Right lobe of liver (tissue), 6 donors: ENCODE data around the gene PDPR. TPM values are rescaled to one million over a fixed set of nuclear protein-coding genes. Genes with fewer than 3 reads are reported as not detected.

Source experiments
- ATAC-seq, 4 donors: fragments of 200-7000 bp; cut with Tn5 transposase; one replicate each; pipeline ENCODE4 v1.9.1; 2020; ENCODE audit warnings: mild to moderate bottlenecking in 4 of 4, moderate library complexity in 4 of 4
- DNase-seq, 3 donors: peaks; one replicate each; pipeline ENCODE4 v3.0.0-alpha.2; 2020
- H3K27ac ChIP-seq, 3 donors: fragments of 200-600 bp; one replicate each; pipeline ENCODE4 v1.8.0; 2022
- H3K27me3 ChIP-seq, 2 donors: fragments of 200-600 bp; one replicate each; pipeline ENCODE4 v1.8.0; 2022
- H3K36me3 ChIP-seq, 4 donors: fragments of 200-600 bp; sonication (generic) in 1 of 4; one replicate each; pipeline versions ENCODE4 v1.5.1 to v1.8.0; 2017 to 2022; ENCODE audit warnings: control low read depth in 1 of 4
- H3K4me1 ChIP-seq, 4 donors: fragments of 200-600 bp; sonication (generic) in 1 of 4; one replicate each; pipeline versions ENCODE4 v1.5.1 to v1.8.0; 2017 to 2022; ENCODE audit warnings: control low read depth in 1 of 4
- H3K4me3 ChIP-seq, 3 donors: fragments of 200-600 bp; one replicate each; pipeline ENCODE4 v1.8.0; 2022
- H3K9me3 ChIP-seq, 4 donors: fragments of 200-600 bp; sonication (generic) in 1 of 4; one replicate each; pipeline versions ENCODE4 v1.5.1 to v1.8.0; 2017 to 2022; ENCODE audit warnings: control low read depth in 1 of 4
- POLR2A ChIP-seq: fragments of 450-650 bp; IDR thresholded peaks from one replicate; pipeline ENCODE4 v1.6.1; 2017; ENCODE audit warnings: antibody characterized with exemption, mild to moderate bottlenecking
- WGBS: methylation state at CpG from one replicate; pipeline ENCODE4 v1.1.6; 2018; ENCODE audit warnings: low coverage, low lambda C conversion rate; ENCODE audit not compliant: insufficient coverage; ENCODE audit errors: missing lambda C conversion rate; 5-methylcytosine and 5-hydroxymethylcytosine counted together
- intact Hi-C, 2 donors: fragments of 100-400 bp; cut with DNase I; formaldehyde crosslinking; loops; one replicate each; pipeline versions ENCODE4 v1.11.2 to v1.14.1; 2022
- total RNA-seq, 6 experiments: library from RNA; depleted of rRNA in 2 of 6; stranded (reverse); fragments of >200 nt in 2 of 6; fragmentation: NEBNext Ultra II Directional in 3 of 6; extraction: Animal tissue kit (Norgen Biotek cat#: 25700) in 3 of 6; gene quantifications; one replicate each; pipeline versions ENCODE4 v1.1.0 to v1.2.4, GENCODE V29; 2016 to 2023
- TF ChIP-seq, protein P1 (sequence below), 4 donors: fragments of 200-600 bp in 3 of 4; fragments of 450-650 bp in 1 of 4; IDR thresholded peaks; one replicate each; pipeline versions ENCODE4 v1.5.1 to v1.8.0; 2016 to 2022; ENCODE audit warnings: antibody characterized with exemption in 4 of 4, mild to moderate bottlenecking in 2 of 4
- donor health status: DM: no; HTN: yes; CAD: no.
- donor health status: DM: no; HTN: no; CAD: no.
- donor health status: DM: no; HTN: no; CAD: no.
- donor health status: DM: no; HTN: yes; CAD: no.
- donor health status: DM: no; HTN: yes; CAD: no.

PDPR gene
- total RNA-seq, 6 experiments from 2014 or later = 6.5 to 10.1 (median 8.3) TPM

DNA sequence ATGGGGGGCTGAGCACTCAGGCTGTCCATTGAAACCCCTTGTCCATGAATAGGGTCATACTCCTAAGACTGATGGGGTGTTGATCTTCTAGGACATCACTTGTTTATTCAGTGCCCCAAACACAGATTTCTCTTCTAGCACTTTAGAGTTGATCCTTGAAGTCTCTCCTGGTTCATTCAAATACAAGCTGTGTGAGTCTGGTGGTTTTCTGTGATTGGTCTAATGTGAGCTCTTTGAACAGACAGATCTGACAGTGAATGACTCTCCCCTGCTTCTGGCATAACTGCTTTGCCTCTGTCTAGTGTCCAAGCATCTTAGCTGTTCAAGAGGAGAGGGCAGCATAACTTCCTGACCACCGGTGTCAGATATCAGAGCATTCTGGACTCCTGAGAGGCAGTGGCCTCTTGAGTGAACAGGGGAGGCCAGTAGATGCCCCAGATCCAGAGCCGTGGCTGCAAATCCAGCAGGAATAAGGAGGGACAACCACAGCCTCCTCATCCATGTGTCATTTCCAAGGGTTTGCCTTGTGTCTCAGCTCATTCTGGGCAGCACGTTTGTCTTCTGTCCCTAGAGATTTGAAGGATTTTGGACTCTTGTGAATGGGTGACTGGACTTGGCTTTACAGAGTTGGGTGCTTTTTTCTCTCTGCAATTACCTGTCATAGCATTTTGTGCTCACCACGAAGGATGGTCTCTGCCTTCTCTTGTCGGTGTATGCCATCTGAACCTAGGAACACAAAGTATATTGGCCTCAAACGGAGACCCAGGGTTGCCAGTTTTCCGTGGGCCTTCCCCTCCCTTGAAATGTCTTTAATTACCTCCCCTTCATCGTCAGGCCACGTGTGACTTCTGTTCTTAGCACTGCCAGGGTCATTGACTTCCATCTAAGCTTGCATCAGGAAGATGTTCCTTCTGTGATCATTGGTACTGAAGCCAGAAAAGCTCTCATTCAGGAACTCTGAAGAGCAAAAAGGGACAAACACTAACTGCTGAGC, 45.5 kb downstream of the PDPR start:
- intact Hi-C loops = loop anchor here (10.0 kb wide), 2 partner anchors 95 to 105 kb away; partner anchors contain the start of gene EXOSC6 (in 1 of the 2)
- Histone ChIP-seq H3K9me3 (no peaks in the 10 kb centered on the region), H3K4me1 (no peaks in the 10 kb centered on the region), H3K4me3 (no peak overlapping the region), H3K36me3 (peaks cover 7 to 66% (median 23%) of the 10 kb centered on the region in 4 donors), H3K27me3 (no peaks in the 10 kb centered on the region), H3K27ac (no peak overlapping the region)
- WGBS = 68% methylated on average over 9 of the region's 9 CpGs
- TF ChIP-seq, protein P1, sequence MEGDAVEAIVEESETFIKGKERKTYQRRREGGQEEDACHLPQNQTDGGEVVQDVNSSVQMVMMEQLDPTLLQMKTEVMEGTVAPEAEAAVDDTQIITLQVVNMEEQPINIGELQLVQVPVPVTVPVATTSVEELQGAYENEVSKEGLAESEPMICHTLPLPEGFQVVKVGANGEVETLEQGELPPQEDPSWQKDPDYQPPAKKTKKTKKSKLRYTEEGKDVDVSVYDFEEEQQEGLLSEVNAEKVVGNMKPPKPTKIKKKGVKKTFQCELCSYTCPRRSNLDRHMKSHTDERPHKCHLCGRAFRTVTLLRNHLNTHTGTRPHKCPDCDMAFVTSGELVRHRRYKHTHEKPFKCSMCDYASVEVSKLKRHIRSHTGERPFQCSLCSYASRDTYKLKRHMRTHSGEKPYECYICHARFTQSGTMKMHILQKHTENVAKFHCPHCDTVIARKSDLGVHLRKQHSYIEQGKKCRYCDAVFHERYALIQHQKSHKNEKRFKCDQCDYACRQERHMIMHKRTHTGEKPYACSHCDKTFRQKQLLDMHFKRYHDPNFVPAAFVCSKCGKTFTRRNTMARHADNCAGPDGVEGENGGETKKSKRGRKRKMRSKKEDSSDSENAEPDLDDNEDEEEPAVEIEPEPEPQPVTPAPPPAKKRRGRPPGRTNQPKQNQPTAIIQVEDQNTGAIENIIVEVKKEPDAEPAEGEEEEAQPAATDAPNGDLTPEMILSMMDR (IDR thresholded peaks at IDR 0.05) = no peak
- TF ChIP-seq POLR2A = no peak
- DNase-seq (no peak), ATAC-seq (no peak)

GRCh38 chr16:70160388-70160787, 46.3 kb downstream of the PDPR start:
- no peak overlapping the region for H3K27ac ChIP-seq
- ATAC-seq = no peak
- no peak overlapping the region for H3K4me3 ChIP-seq
- intact Hi-C loops = loop anchor here in 1 of 2 donors (10.0 kb wide), 1 partner anchor 94 kb away; the partner anchor contains the start of gene EXOSC6
- DNase-seq = no peak
- H3K27me3 ChIP-seq = no peaks in the 10 kb centered on the region
- no peak for TF ChIP-seq POLR2A
- TF ChIP-seq, protein P1 (IDR thresholded peaks at IDR 0.05) = no peak
- H3K36me3 ChIP-seq = peaks cover 7 to 59% (median 23%) of the 10 kb centered on the region in 4 donors
- WGBS = 93% methylated on average over 6 of the region's 6 CpGs
- no peaks in the 10 kb centered on the region for H3K9me3 ChIP-seq
- H3K4me1 ChIP-seq = no peaks in the 10 kb centered on the region

DNA sequence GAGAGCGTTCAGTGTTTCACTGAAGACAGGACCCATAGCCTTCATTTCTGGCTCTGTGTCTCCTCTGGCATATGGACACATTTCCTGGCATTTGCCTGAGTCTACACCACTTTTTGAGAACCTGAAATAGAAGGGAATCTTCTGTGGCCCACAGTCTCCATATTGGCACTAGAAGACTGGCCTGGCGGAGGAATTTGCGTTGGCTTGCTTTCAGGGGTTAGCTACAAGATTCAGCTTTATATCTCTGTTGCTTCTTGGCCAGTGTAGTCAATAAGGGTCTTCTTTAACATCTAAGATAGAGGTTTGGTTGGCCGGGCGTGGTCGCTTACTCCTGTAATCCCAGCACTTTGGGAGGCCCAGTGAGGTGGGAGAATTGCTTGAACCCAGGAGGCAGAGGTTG, 46.7 kb downstream of the PDPR start:
- TF ChIP-seq POLR2A = no peak
- TF ChIP-seq, protein P1 (IDR thresholded peaks at IDR 0.05) = no peak
- no peaks in the 10 kb centered on the region for H3K4me1 ChIP-seq
- H3K9me3 ChIP-seq = no peaks in the 10 kb centered on the region
- H3K36me3 ChIP-seq = peaks cover 7 to 55% (median 23%) of the 10 kb centered on the region in 4 donors
- H3K27ac ChIP-seq = no peak overlapping the region
- H3K27me3 ChIP-seq = no peaks in the 10 kb centered on the region
- ATAC-seq = no peak
- DNase-seq = no peak
- H3K4me3 ChIP-seq = no peak overlapping the region
- WGBS = 97% methylated on average over 6 of the region's 6 CpGs
- intact Hi-C loops = loop anchor here in 1 of 2 donors (10.0 kb wide), 1 partner anchor 94 kb away; the partner anchor contains the start of gene EXOSC6

GRCh38 chr16:70161350-70161749, 47.2 kb downstream of the PDPR start:
- no peaks in the 10 kb centered on the region for H3K4me1 ChIP-seq
- H3K27me3 ChIP-seq = no peaks in the 10 kb centered on the region
- TF ChIP-seq, protein P1 (IDR thresholded peaks at IDR 0.05) = no peak
- TF ChIP-seq POLR2A = no peak
- no peak overlapping the region for H3K4me3 ChIP-seq
- no peak for ATAC-seq
- no peak for DNase-seq
- intact Hi-C loops = loop anchor here in 1 of 2 donors (10.0 kb wide), 1 partner anchor 93 kb away; the partner anchor contains the start of gene EXOSC6
- no peak overlapping the region for H3K27ac ChIP-seq
- WGBS = 82% methylated on average over 3 of the region's 6 CpGs
- peaks cover 6 to 50% (median 20%) of the 10 kb centered on the region in 4 donors for H3K36me3 ChIP-seq
- no peaks in the 10 kb centered on the region for H3K9me3 ChIP-seq
